ENCODE measurements around the gene CEP78.
"Not testable (repeated sequence)": the region's sequence is repeated elsewhere in the genome, so short reads cannot be mapped to it uniquely, and the experiment has no call there.

The CEP78 gene

GRCh38 chr9:78235256-78235761 is 566 bp upstream of the CEP78 start:
- no peak for DNase-seq

- no peak for DNase-seq
Measured at GRCh38 chr9:78236551-78236910, 656 bp downstream of the CEP78 start.

GRCh38 chr9:78238046-78239038 is 2.5 kb downstream of the CEP78 start:
- no peak for DNase-seq

- no peak for DNase-seq
Measured at GRCh38 chr9:78239506-78239905, 3.6 kb downstream of the CEP78 start.

GRCh38 chr9:78242041-78242440 is 6.2 kb downstream of the CEP78 start:
- no peak for DNase-seq

- no peak for DNase-seq
Measured at GRCh38 chr9:78243130-78243529, 7.3 kb downstream of the CEP78 start.

GRCh38 chr9:78245401-78245800 is 9.5 kb downstream of the CEP78 start:
- DNase-seq, result no peak

- no peak for DNase-seq
Measured at GRCh38 chr9:78248635-78249034, 12.8 kb downstream of the CEP78 start.

GRCh38 chr9:78249542-78249941 is 13.7 kb downstream of the CEP78 start:
- DNase-seq, result no peak

GRCh38 chr9:78252616-78253015 is 16.7 kb downstream of the CEP78 start:
- no peak for DNase-seq

GRCh38 chr9:78253285-78253684 is 17.4 kb downstream of the CEP78 start:
- no peak for DNase-seq

GRCh38 chr9:78261403-78262001 is 25.6 kb downstream of the CEP78 start:
- DNase-seq, result no peak

GRCh38 chr9:78262655-78263054 is 26.8 kb downstream of the CEP78 start:
- DNase-seq, result no peak

GRCh38 chr9:78267889-78268288 is 32.0 kb downstream of the CEP78 start:
- no peak for DNase-seq

GRCh38 chr9:78269784-78270183 is 33.9 kb downstream of the CEP78 start:
- DNase-seq, result no peak

GRCh38 chr9:78272307-78272706 is 36.4 kb downstream of the CEP78 start:
- DNase-seq, result no peak

- DNase-seq, result no peak
Measured at GRCh38 chr9:78273761-78274160, 37.9 kb downstream of the CEP78 start.

GRCh38 chr9:78278177-78278777 is 42.4 kb downstream of the CEP78 start:
- no peak for DNase-seq

GRCh38 chr9:78278801-78279200 is 42.9 kb downstream of the CEP78 start:
- no peak for DNase-seq

- no peak for DNase-seq
Measured at GRCh38 chr9:78280982-78281668, 45.2 kb downstream of the CEP78 start.

GRCh38 chr9:78284181-78284580 is 48.3 kb downstream of the CEP78 start:
- DNase-seq, result not testable (repeated sequence)

GRCh38 chr9:78286125-78286524 is 50.2 kb downstream of the CEP78 start:
- DNase-seq, result no peak

- no peak for DNase-seq
Measured at GRCh38 chr9:78286946-78287388, 51.1 kb downstream of the CEP78 start.
